HG02571 (cell line): ENCODE results near the gene CBX8.
"Not testable (repeated sequence)": the region's sequence is repeated elsewhere in the genome, so short reads cannot be mapped to it uniquely, and the experiment has no call there.

Experiments
- ATAC-seq: cut with Tn5 transposase; IDR thresholded peaks from one replicate; pipeline ENCODE4 v1.9.1; 2021; ENCODE audit warnings: mild to moderate bottlenecking, moderate library complexity; ENCODE audit not compliant: unreplicated experiment

Gene CBX8

GRCh38 chr17:79757140-79757745 lies 39.6 kb downstream of the CBX8 start:
- no peak for ATAC-seq

GRCh38 chr17:79755591-79755990 lies 41.3 kb downstream of the CBX8 start:
- ATAC-seq: no peak

- not testable (repeated sequence) for ATAC-seq
Measured at GRCh38 chr17:79754903-79755302, 42.0 kb downstream of the CBX8 start.

GRCh38 chr17:79754370-79754769 lies 42.5 kb downstream of the CBX8 start:
- no peak for ATAC-seq

- no peak for ATAC-seq
Measured at GRCh38 chr17:79752175-79752574, 44.7 kb downstream of the CBX8 start.

- no peak for ATAC-seq
Measured at GRCh38 chr17:79750650-79751545, 46.0 kb downstream of the CBX8 start.

GRCh38 chr17:79749958-79750357 lies 46.9 kb downstream of the CBX8 start:
- ATAC-seq: no peak

DNA sequence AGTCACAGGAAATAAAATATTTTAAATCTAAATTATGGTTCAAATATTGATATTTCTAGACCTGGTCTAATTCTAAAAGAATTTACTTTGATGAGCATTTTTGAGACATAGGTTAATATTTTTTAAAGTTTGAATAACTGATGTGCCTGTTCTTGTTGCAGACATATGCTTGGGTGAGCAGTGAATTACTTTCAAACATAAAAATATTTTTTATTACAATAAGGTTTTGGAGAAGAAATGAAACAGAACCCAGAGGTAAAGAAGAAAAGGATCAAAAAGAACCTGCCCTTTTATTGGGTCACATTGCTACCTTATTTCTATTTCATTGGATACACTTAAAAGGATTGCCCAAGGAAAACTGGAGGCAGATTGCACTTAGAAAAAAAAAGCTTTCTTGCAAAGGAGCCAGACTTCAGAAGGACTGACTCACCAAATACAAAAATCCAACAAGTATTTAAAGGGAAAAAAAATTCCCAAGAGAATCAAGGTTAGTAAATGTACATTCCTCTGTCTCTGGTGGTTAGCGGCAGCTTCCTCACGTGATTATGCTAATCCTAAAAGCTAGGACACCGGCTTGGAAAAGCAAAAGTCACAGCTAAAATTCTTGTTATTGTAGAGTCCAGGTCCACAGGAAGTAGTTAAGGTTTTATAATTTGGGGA lies 47.6 kb downstream of the CBX8 start:
- ATAC-seq: no peak

DNA sequence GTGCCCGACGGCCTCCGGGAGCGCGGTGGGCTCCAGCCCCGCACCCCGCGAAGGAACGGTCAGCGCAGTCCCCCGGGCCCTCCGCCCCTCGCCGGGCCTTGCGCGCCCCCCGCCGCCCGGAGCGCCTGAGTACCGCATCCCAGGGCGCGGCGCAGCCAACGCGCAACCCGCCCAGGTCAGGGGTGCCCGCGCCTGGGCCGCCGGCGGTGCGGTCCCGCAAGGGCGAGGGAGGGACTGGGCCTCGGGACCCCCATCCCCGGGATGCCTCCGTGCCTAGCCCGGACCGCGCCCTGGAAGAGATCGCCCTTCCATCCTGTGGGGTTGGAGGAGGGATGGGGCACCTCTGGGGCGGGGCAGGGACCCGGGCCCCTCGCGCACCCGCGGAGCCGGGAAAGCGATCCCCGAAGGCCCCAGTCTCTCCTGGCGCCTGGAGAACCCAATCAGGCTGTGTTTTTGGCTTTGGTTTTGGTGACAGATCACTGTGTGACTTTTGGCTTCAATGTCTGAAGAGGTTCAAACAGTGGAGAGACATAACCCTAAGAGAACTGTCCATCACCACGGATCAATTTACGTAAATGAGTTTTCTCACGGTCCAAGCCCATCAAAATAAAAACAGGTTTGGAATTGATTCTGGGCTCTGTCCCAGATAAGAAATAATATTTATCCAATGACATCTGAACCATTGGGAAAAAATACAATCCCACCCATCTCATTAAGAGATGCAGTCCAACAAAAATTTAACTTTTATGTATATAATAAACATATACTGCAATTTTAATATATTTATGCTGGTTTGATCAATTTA lies 48.4 kb downstream of the CBX8 start:
- no peak for ATAC-seq

GRCh38 chr17:79747508-79748294 lies 49.2 kb downstream of the CBX8 start:
- ATAC-seq: no peak

DNA sequence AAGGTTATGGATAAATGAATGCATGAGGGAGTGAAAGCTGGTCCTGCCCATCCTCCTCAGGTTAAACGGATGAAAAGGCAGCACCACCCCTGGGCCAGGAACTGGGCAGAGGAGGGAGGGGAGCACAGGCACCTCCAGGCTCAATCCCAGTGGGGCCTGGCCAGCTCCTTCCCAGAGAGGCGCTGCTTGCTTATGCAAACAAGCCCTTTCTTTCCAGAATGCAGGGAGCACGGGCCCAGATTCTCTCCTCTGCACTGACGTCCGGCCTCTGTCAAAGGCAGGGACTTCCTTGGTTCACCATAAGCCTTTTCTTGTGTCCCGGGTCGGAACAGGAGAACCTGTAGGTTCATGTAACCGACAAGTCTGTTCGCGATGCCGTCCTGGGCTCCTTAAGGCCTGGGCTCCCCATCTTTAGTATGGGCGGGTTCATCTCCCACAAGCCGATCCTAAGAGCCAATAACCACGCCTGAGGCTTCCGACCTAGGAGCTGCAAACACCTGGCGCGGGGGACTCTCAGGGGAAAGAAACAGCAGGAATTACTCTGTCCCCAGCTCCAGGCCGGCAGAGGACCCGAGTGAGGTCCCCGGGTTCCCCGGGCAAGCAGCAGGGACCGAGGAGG lies 49.9 kb downstream of the CBX8 start:
- ATAC-seq: no peak

- ATAC-seq: no peak
Measured at GRCh38 chr17:79745641-79746105, 51.2 kb downstream of the CBX8 start.

DNA sequence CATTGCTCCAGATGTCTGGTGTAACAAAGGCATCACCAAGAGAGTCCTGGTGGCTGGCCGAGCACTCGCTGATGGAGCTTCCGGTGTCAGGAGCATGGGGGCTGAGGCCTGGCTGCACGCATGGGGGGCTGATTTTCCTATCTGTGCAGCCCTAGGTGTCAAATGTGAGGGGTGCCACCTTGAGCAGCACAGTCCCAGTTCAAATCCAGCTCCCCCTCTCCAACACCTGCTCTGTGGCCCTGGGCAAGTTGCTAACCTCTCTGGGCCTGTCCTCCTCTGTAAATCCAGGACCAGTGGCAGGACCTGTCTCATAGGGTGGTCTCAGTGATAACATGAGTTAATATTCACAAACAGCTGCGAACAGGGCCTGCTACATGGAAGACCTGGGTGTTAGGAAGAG lies 53.3 kb downstream of the CBX8 start:
- ATAC-seq: no peak

DNA sequence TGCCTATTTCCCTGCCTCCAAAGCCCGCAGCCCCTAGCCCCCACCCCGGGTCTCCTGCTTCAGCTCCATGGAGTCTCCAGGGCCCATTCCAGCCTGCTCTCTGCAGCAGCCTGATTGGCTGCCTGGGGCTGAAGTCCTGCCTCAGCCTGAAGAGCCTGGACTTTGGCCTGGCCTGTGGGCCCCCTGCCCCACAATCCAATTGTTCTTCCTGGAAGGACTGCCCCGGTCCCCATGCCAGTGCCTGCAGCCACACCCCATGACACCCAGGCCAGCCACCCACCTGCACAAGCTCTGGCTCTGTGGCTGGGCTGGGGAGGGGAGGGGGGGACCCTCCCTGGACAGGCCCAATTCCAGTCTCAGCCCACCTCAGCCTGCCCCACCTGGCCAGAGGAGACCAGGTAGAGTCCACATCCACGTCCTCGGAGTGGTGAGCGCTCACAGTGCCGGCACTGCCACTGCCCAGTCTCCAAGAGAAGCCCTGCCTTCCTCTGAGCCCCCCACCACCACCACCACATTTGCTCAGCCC lies 53.9 kb downstream of the CBX8 start:
- ATAC-seq: no peak

GRCh38 chr17:79742589-79742918 lies 54.3 kb downstream of the CBX8 start:
- ATAC-seq: no peak
